ENCODE results near the gene CD300LG. TPM values are rescaled to one million over a fixed set of nuclear protein-coding genes. Genes with fewer than 3 reads are reported as not detected.
"Not testable (repeated sequence)": the region's sequence is repeated elsewhere in the genome, so short reads cannot be mapped to it uniquely, and the experiment has no call there.

Gene CD300LG
- total RNA-seq, 1 donor from 2014 or later, result not detected

GRCh38 chr17:43834106-43834505 is 12.9 kb upstream of the CD300LG start:
- Mint-ChIP-seq H3K4me1 (ENCODE audit: unreplicated experiment) (peaks cover 17% of the 10 kb centered on the region), H3K36me3 (ENCODE audit: unreplicated experiment) (peaks cover 6% of the 10 kb centered on the region), H3K9me3 (ENCODE audit: unreplicated experiment) (no peaks in the 10 kb centered on the region), H3K4me3 (ENCODE audit: unreplicated experiment) (peak overlapping the region; percentile 76), H3K27me3 (ENCODE audit: unreplicated experiment) (peaks cover 15% of the 10 kb centered on the region), H3K27ac (ENCODE audit: unreplicated experiment) (no peak overlapping the region)
- TF ChIP-seq, protein P1, sequence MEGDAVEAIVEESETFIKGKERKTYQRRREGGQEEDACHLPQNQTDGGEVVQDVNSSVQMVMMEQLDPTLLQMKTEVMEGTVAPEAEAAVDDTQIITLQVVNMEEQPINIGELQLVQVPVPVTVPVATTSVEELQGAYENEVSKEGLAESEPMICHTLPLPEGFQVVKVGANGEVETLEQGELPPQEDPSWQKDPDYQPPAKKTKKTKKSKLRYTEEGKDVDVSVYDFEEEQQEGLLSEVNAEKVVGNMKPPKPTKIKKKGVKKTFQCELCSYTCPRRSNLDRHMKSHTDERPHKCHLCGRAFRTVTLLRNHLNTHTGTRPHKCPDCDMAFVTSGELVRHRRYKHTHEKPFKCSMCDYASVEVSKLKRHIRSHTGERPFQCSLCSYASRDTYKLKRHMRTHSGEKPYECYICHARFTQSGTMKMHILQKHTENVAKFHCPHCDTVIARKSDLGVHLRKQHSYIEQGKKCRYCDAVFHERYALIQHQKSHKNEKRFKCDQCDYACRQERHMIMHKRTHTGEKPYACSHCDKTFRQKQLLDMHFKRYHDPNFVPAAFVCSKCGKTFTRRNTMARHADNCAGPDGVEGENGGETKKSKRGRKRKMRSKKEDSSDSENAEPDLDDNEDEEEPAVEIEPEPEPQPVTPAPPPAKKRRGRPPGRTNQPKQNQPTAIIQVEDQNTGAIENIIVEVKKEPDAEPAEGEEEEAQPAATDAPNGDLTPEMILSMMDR (IDR thresholded peaks at IDR 0.05), result no peak
- DNase-seq (ENCODE audit: extremely low spot score, unreplicated experiment), result no peak

- no peak overlapping the region for H3K27ac Mint-ChIP-seq (ENCODE audit: unreplicated experiment)
Measured at GRCh38 chr17:43839670-43840108, 7.3 kb upstream of the CD300LG start.

DNA sequence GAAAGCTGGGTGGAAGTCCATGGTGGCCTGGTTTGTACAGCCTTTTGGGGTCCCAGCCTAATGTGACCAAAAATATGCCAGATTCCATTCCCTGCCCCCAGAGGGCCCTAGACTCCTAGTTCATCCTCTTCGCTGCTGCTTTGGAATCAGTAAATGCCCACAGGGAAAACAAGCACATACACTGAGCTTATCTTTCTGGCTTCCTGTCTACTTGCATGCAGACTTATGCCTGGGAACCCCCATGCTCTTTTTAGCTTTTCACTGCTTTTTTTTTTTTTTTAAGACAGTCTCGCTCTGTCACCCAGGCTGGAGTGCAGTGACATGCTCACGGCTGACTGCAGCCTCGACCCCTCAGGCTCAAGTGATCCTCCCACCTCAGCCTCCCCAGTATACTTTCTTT is 6.2 kb upstream of the CD300LG start:
- no peaks in the 10 kb centered on the region for H3K36me3 Mint-ChIP-seq (ENCODE audit: unreplicated experiment)
- H3K27me3 Mint-ChIP-seq (ENCODE audit: unreplicated experiment), result peaks cover 23% of the 10 kb centered on the region
- H3K4me3 Mint-ChIP-seq (ENCODE audit: unreplicated experiment), result no peak overlapping the region
- no peak for DNase-seq (ENCODE audit: extremely low spot score, unreplicated experiment)
- TF ChIP-seq, protein P1 (IDR thresholded peaks at IDR 0.05), result peak; percentile 27
- no peaks in the 10 kb centered on the region for H3K9me3 Mint-ChIP-seq (ENCODE audit: unreplicated experiment)
- H3K27ac Mint-ChIP-seq (ENCODE audit: unreplicated experiment), result no peak overlapping the region
- peaks cover 24% of the 10 kb centered on the region for H3K4me1 Mint-ChIP-seq (ENCODE audit: unreplicated experiment)

More at GRCh38 chr17:43839670-43840108, 7.3 kb upstream of the CD300LG start:
- H3K27me3 Mint-ChIP-seq (ENCODE audit: unreplicated experiment), result peaks cover 23% of the 10 kb centered on the region
- no peaks in the 10 kb centered on the region for H3K36me3 Mint-ChIP-seq (ENCODE audit: unreplicated experiment)
- TF ChIP-seq, protein P1 (IDR thresholded peaks at IDR 0.05), result no peak
- H3K4me1 Mint-ChIP-seq (ENCODE audit: unreplicated experiment), result peaks cover 24% of the 10 kb centered on the region
- no peak for DNase-seq (ENCODE audit: extremely low spot score, unreplicated experiment)
- no peaks in the 10 kb centered on the region for H3K9me3 Mint-ChIP-seq (ENCODE audit: unreplicated experiment)
- H3K4me3 Mint-ChIP-seq (ENCODE audit: unreplicated experiment), result no peak overlapping the region

GRCh38 chr17:43841282-43841681 is 5.7 kb upstream of the CD300LG start:
- Mint-ChIP-seq H3K27ac (ENCODE audit: unreplicated experiment) (no peak overlapping the region), H3K4me1 (ENCODE audit: unreplicated experiment) (peaks cover 24% of the 10 kb centered on the region), H3K9me3 (ENCODE audit: unreplicated experiment) (no peaks in the 10 kb centered on the region), H3K36me3 (ENCODE audit: unreplicated experiment) (no peaks in the 10 kb centered on the region), H3K27me3 (ENCODE audit: unreplicated experiment) (peaks cover 23% of the 10 kb centered on the region), H3K4me3 (ENCODE audit: unreplicated experiment) (no peak overlapping the region)
- DNase-seq (ENCODE audit: extremely low spot score, unreplicated experiment), result no peak
- TF ChIP-seq, protein P1 (IDR thresholded peaks at IDR 0.05), result no peak

DNA sequence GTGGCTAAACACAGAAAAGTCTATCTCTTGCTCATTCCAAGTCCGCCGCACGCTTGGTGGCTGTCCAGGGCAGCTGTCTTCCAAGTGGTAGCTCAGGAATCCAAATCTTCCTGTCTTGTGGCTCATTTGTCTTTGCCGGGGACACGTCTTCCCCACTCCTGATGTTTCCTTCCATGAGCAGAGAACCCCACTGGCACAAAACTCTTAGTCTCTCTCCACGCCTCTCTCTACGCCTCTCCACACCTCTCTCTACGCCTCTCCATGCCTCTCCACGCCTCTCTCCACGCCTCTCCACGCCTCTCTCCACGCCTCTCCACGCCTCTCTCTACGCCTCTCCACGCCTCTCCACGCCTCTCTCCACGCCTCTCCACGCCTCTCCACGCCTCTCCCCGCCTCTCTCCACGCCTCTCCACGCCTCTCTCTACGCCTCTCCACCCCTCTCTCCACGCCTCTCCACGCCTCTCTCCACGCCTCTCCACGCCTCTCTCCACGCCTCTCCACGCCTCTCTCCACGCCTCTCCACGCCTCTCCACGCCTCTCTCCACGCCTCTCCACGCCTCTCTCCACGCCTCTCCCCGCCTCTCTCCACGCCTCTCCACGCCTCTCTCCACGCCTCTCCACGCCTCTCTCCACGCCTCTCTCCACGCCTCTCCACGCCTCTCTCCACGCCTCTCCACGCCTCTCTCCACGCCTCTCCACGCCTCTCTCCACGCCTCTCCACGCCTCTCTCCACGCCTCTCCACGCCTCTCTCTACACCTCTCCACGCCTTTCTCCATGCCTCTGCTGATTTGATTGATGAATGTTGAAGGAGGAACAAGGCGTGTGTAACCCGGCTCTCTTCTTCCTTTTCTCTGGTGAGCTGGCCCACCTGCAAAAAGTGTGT is 4.6 kb upstream of the CD300LG start:
- Mint-ChIP-seq H3K27me3 (ENCODE audit: unreplicated experiment) (peaks cover 15% of the 10 kb centered on the region), H3K4me1 (ENCODE audit: unreplicated experiment) (peaks cover 24% of the 10 kb centered on the region)
- not testable (repeated sequence) for H3K9me3 Mint-ChIP-seq (ENCODE audit: unreplicated experiment); H3K4me3 Mint-ChIP-seq (ENCODE audit: unreplicated experiment); H3K27ac Mint-ChIP-seq (ENCODE audit: unreplicated experiment); DNase-seq (ENCODE audit: extremely low spot score, unreplicated experiment); H3K36me3 Mint-ChIP-seq (ENCODE audit: unreplicated experiment)
